Stomach smooth muscle (tissue), 2 donors: ENCODE measurements around the gene GTF2H2C_2.
"Not testable (repeated sequence)": the region's sequence is repeated elsewhere in the genome, so short reads cannot be mapped to it uniquely, and the experiment has no call there.

ENCODE experiments used
- H3K27ac ChIP-seq: one replicate; pipeline ENCODE4 v1.7.0; 2013; ENCODE audit warnings: mild to moderate bottlenecking, low read length, inconsistent platforms
- H3K27me3 ChIP-seq, 2 donors: one replicate each; pipeline ENCODE4 v1.7.0; 2013; ENCODE audit warnings: low read length in 2 of 2; ENCODE audit not compliant: insufficient read depth in 2 of 2, control insufficient read depth in 1 of 2
- H3K36me3 ChIP-seq, 2 donors: one replicate each; pipeline ENCODE4 v1.7.0; 2013; ENCODE audit warnings: low read length in 2 of 2; ENCODE audit not compliant: control insufficient read depth in 2 of 2, insufficient read depth in 2 of 2
- H3K4me1 ChIP-seq: one replicate; pipeline ENCODE4 v1.7.0; 2013; ENCODE audit warnings: low read length; ENCODE audit not compliant: control insufficient read depth, insufficient read depth
- H3K4me3 ChIP-seq, 2 donors: one replicate each; pipeline ENCODE4 v1.7.0; 2013; ENCODE audit warnings: low read length in 2 of 2
- H3K9ac ChIP-seq, 2 donors: one replicate each; pipeline ENCODE4 v1.7.0; 2013; ENCODE audit warnings: low read length in 2 of 2, mild to moderate bottlenecking in 1 of 2
- H3K9me3 ChIP-seq, 2 donors: one replicate each; pipeline ENCODE4 v1.7.0; 2013; ENCODE audit warnings: low read length in 2 of 2; ENCODE audit not compliant: control insufficient read depth in 2 of 2
- donor health status: healthy.
- donor health status: Pancreatic carcinoma.

GTF2H2C_2 gene

DNA sequence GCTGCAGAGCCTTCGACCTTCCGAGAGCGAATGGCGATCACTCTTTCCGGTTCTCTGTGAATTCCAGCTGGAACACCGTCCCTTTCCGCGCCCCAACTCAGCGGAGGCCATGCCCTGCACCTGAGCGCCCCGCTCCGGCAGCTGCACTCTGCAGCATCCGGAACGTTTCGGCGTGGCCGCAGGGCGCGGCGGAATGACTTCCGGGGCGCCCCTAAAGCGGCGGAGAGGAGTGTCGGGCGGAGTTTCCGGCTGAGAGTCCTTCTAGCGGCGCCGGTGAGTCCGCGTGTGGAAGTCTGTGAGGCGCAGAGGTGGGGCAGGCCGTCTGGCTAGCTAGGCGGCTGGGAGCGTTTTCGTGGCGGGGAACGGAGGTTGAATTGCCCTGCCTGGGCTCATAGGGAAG, at the start of gene GTF2H2C_2:
TSS of gene GTF2H2C_2 (plus strand) at position 252 of the 400 bp plus-strand sequence.
- not testable (repeated sequence) for H3K36me3 ChIP-seq, H3K9ac ChIP-seq, H3K4me1 ChIP-seq, H3K27ac ChIP-seq, H3K27me3 ChIP-seq, H3K9me3 ChIP-seq, H3K4me3 ChIP-seq

GRCh38 chr5:70400984-70401686, 14.0 kb upstream of the GTF2H2C_2 start:
- not testable (repeated sequence) for H3K4me1 ChIP-seq, H3K9ac ChIP-seq, H3K27me3 ChIP-seq, H3K27ac ChIP-seq, H3K9me3 ChIP-seq, H3K36me3 ChIP-seq
- H3K4me3 ChIP-seq: peak overlapping the region in 1 of 2 donors; percentile 66

DNA sequence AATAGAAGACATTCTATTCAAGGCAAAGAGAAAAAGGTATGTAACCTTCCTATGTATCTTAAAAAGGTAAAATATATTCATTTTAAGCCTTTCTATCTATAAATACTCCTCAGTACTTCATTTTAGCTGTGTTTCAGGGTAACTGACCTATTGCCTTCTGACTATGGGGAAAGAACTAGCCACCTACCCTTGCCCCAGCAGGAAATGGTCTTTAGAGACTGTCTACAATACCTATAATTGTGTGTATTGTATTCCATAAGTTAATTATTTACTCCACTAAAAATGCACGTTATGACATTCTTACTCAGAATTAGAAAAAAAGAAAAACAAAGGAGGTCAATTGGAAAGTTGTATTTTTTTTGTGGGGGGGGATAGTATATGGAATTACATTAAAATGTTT, 6.2 kb downstream of the GTF2H2C_2 start:
- H3K36me3 ChIP-seq, H3K9me3 ChIP-seq, H3K27me3 ChIP-seq, H3K9ac ChIP-seq, H3K4me1 ChIP-seq, H3K27ac ChIP-seq, H3K4me3 ChIP-seq: not testable (repeated sequence)

DNA sequence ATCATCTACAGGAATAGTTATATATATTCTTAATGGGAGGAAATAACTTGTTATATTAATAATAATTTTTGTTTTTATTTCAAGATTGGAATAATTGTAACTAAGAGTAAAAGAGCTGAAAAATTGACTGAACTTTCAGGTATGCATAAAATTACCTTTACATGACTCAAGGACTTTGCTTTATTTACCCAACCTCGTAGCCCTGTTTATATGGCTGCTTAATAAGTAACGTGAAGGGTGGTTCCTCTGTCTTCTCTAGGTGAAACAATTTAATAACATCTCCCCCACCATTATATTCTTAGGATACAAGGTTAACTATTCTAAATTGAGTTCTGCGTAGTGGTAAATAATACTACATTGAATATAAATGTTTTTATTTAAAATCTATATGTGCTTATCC, 8.0 kb downstream of the GTF2H2C_2 start:
- H3K4me1 ChIP-seq, H3K36me3 ChIP-seq, H3K4me3 ChIP-seq, H3K9ac ChIP-seq, H3K27ac ChIP-seq, H3K9me3 ChIP-seq, H3K27me3 ChIP-seq: not testable (repeated sequence)

GRCh38 chr5:70438518-70438917, 23.4 kb downstream of the GTF2H2C_2 start:
- H3K9ac ChIP-seq, H3K9me3 ChIP-seq, H3K4me1 ChIP-seq, H3K36me3 ChIP-seq, H3K27me3 ChIP-seq, H3K4me3 ChIP-seq, H3K27ac ChIP-seq: not testable (repeated sequence)

DNA sequence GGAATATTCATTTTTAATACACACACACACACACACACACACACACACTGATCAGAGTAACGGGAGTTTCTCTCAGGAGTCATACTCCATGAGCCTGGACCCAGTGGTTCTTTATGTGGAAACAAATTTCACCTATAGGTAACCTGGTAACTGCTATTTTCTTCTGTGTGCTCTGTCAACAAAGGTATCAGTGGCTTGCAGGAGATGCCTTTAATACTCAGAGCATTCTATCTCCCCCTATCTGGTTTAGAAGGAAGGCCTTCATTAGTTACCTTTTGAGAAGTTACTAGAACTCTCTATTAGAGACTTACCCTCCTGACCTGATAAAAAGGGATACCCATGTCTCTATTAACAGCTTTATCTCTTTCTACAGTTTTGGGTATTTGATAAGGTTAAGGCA, 34.4 kb downstream of the GTF2H2C_2 start:
- not testable (repeated sequence) for H3K4me3 ChIP-seq, H3K4me1 ChIP-seq, H3K9ac ChIP-seq, H3K27ac ChIP-seq, H3K27me3 ChIP-seq, H3K36me3 ChIP-seq, H3K9me3 ChIP-seq

DNA sequence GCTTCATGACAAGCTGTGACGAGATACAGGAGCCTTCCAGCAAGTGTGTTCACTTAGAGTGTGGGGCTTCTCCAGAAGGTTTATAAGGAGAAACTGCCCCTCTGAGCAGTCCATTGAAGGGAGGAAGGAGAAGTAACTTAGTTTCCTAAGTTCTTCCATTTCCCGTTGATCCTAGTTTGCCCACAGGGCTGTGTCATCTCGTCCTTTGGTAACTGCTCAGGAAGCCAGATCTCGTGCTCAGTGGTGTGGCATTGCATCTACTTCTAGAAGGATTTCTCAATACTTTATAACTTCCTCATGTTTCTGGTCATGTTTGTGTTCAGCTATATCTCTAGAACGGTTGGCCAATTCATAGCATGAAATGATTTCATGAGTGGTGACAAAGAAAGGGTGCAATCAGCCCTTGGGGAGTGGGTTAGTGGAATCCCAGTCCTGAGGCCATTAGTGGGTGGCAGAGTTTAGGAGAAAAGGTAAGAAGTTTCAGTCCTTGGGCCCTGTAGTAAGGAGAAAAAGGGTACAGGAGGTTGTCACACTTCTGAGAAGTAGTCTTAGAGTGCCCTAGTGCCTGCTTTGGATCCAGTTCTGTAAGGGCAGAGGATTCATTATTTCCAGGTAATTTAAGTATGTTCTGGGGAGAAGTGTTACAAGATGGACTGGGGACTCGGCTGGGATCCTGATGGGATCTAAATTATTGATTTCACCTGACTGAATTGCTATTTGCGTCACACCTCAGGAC, 36.2 kb downstream of the GTF2H2C_2 start:
- not testable (repeated sequence) for H3K9me3 ChIP-seq, H3K9ac ChIP-seq, H3K27me3 ChIP-seq, H3K4me3 ChIP-seq, H3K27ac ChIP-seq, H3K36me3 ChIP-seq, H3K4me1 ChIP-seq

DNA sequence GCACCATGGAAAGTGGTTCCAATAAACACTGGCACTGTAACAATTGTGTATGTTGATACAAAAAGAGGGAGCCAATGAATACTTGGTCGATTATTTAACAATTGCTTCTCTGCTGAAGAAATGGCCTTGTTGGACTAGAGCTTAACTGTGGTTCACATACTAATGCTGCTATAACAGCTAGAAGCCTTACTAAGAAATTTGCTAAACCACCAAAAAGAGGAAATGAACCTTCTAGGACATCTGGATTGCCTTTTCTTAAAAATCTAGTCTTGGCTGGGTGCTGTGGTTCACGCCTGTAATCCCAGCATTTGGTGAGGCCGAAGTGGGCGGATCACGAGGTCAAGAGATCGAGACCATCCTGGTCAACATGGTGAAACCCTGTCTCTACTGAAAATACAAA, 41.9 kb downstream of the GTF2H2C_2 start:
- H3K9ac ChIP-seq, H3K4me3 ChIP-seq, H3K36me3 ChIP-seq, H3K4me1 ChIP-seq, H3K9me3 ChIP-seq, H3K27ac ChIP-seq, H3K27me3 ChIP-seq: not testable (repeated sequence)

DNA sequence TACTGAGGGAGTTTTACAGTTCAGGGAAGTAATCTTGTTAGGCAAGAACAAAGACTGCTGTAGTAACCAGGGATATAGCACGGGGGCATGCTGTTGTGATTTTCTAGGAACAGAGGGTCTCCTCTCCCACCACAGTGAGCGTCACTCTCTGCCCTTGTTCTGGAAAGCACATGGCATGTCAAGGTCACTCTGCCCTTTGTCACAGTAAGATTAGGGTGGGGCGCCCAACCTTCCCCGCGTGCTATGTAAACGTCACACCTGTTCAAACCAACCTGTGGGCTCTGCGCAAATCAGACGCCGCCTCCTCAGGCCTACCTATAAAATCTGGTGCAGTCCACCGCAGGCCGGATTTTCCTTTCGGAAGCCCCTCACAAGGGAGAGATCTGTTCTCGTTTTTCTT, 44.0 kb downstream of the GTF2H2C_2 start:
- H3K4me1 ChIP-seq, H3K27ac ChIP-seq, H3K9me3 ChIP-seq, H3K9ac ChIP-seq, H3K36me3 ChIP-seq, H3K27me3 ChIP-seq, H3K4me3 ChIP-seq: not testable (repeated sequence)

- H3K4me3 ChIP-seq, H3K4me1 ChIP-seq, H3K27ac ChIP-seq, H3K27me3 ChIP-seq, H3K9ac ChIP-seq, H3K9me3 ChIP-seq, H3K36me3 ChIP-seq: not testable (repeated sequence)
These were observed 46.8 kb downstream of the GTF2H2C_2 start for GRCh38 chr5:70461984-70462383.

DNA sequence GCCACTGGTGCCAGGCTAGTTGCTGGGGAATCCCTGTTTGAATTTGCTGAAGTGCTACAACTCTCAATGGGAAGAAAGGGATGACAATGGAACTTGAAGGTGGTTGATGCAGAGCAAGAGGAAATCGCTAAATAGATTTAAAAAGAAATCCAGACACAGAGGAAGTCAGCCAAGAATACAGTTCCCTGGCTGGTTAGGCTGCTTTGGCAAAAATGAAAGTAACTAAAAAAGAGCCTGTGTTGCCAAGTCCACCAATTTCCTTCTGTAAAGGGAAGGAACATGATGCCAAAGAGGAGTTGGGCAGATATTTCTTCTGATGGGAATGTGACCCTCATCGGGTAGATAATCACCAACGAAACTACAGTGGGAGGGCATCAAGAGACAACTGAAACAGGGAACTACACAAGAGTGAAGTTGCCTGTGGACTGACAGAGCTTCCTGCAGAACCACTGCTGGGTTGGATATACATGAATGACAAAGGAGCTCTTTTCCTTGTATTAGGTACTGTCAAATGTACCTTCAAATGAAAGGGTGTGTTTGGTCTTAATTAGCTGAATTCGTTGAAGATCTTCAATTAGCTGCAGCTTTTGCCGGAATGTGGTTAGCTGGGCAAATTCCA, 49.0 kb downstream of the GTF2H2C_2 start:
- H3K9me3 ChIP-seq, H3K4me3 ChIP-seq, H3K9ac ChIP-seq, H3K27me3 ChIP-seq, H3K36me3 ChIP-seq, H3K27ac ChIP-seq, H3K4me1 ChIP-seq: not testable (repeated sequence)
